H1 (cell line): Measurements from ENCODE around the gene FAM149A. TPM values are rescaled to one million over a fixed set of nuclear protein-coding genes. Genes with fewer than 3 reads are reported as not detected.
A peak's percentile ranks its signal among the peaks of the same experiment; 100 is the strongest.

Experiments used
- CTCF ChIA-PET: fragments of 300-600 bp; sonication (Branson Sonifier 250); formaldehyde crosslinking; loops from one replicate; lab custom pipeline; 2021; ENCODE audit not compliant: partially characterized antibody; lab: Charles Lee
- POLR2A ChIA-PET: fragments of 300-600 bp; sonication (Branson Sonifier 250); formaldehyde crosslinking; loops from one replicate; lab custom pipeline; 2021; ENCODE audit warnings: inconsistent platforms; ENCODE audit not compliant: partially characterized antibody; lab: Charles Lee
- DNase-seq, 2 experiments: peaks; one replicate each; pipeline versions ENCODE4 v3.0.0 to v3.0.0-alpha.2; 2010 to 2022; ENCODE audit warnings: low spot score in 2 of 2, low read depth in 1 of 2, mixed read lengths in 1 of 2
- FAIRE-seq: peaks from 2 replicates; lab custom pipeline; 2011; peaks lifted over from hg19 to GRCh38; lab: Jason Lieb, UNC
- H2AFZ ChIP-seq: 2 replicates; pipeline ENCODE4 v1.8.1; 2012; ENCODE audit warnings: low read length, inconsistent platforms
- H2AK5ac ChIP-seq: 2 replicates; pipeline ENCODE4 v1.6.1; 2013; ENCODE audit warnings: low read depth, low read length
- H2BK120ac ChIP-seq: replicated peaks from 2 replicates; pipeline ENCODE3; 2013; ENCODE audit warnings: low read depth, low read length, inconsistent platforms
- H2BK12ac ChIP-seq: 2 replicates; pipeline ENCODE4 v1.6.1; 2013; ENCODE audit warnings: low read depth, low read length
- H2BK15ac ChIP-seq: 2 replicates; pipeline ENCODE4 v1.6.1; 2013; ENCODE audit warnings: low read length
- H2BK20ac ChIP-seq: 2 replicates; pipeline ENCODE4 v1.6.1; 2013; ENCODE audit warnings: low read length
- H2BK5ac ChIP-seq: 2 replicates; pipeline ENCODE4 v1.6.1; 2013; ENCODE audit warnings: low read depth, low read length
- H3K14ac ChIP-seq: 2 replicates; pipeline ENCODE4 v1.6.1; 2013; ENCODE audit warnings: inconsistent platforms; ENCODE audit not compliant: insufficient read length
- H3K18ac ChIP-seq: 2 replicates; pipeline ENCODE4 v1.6.1; 2013; ENCODE audit warnings: low read length; ENCODE audit errors: extremely low read depth
- H3K23ac ChIP-seq: 2 replicates; pipeline ENCODE4 v1.6.1; 2013; ENCODE audit warnings: inconsistent platforms; ENCODE audit not compliant: insufficient read length
- H3K23me2 ChIP-seq: 2 replicates; pipeline ENCODE4 v1.6.1; 2013; ENCODE audit warnings: low read depth, low read length
- H3K27ac ChIP-seq: 2 replicates; pipeline ENCODE4 v1.6.1; 2011; ENCODE audit warnings: low read depth, low read length, inconsistent platforms
- H3K27me3 ChIP-seq, 4 experiments: replicated peaks in 1 of 4; 1 replicate in 1 of 4; 2 replicates in 3 of 4; pipeline versions ENCODE4 v1.6.1 to v1.8.1; 2011 to 2013; ENCODE audit warnings: low read length in 3 of 4, mild to moderate bottlenecking in 3 of 4, inconsistent platforms in 2 of 4, mixed read lengths in 2 of 4, moderate library complexity in 1 of 4; ENCODE audit not compliant: control insufficient read depth in 3 of 4, insufficient read depth in 3 of 4; ENCODE audit errors: extremely low read depth in 1 of 4
- H3K36me3 ChIP-seq, 4 experiments: 2 replicates each; pipeline versions ENCODE4 v1.6.1 to v1.8.1; 2011 to 2013; ENCODE audit warnings: mild to moderate bottlenecking in 4 of 4, low read length in 3 of 4, moderate library complexity in 2 of 4, control low read depth in 1 of 4, inconsistent platforms in 1 of 4; ENCODE audit not compliant: insufficient read depth in 4 of 4, control insufficient read depth in 2 of 4
- H3K4ac ChIP-seq: replicated peaks from 2 replicates; pipeline ENCODE3; 2013; ENCODE audit warnings: low read length, low read depth, mixed read lengths, inconsistent platforms; ENCODE audit not compliant: insufficient read length
- H3K4me1 ChIP-seq, 4 experiments: replicated peaks in 1 of 4; 1 replicate in 1 of 4; 2 replicates in 3 of 4; pipeline versions ENCODE4 v1.6.1 to v1.8.1; 2011 to 2013; ENCODE audit warnings: low read length in 3 of 4, inconsistent platforms in 2 of 4, mixed read lengths in 1 of 4; ENCODE audit not compliant: insufficient read depth in 4 of 4, control insufficient read depth in 3 of 4
- H3K4me2 ChIP-seq, 2 experiments: 2 replicates each; pipeline versions ENCODE4 v1.6.1 to v1.8.1; 2011 to 2013; ENCODE audit warnings: low read depth in 2 of 2, low read length in 2 of 2, control low read depth in 1 of 2, inconsistent platforms in 1 of 2, mild to moderate bottlenecking in 1 of 2; ENCODE audit not compliant: insufficient read depth in 1 of 2
- H3K4me3 ChIP-seq, 4 experiments: fragments of 200-600, 300-600 bp in 1 of 4; sonication (generic), shearing (Covaris generic), sonication (Bioruptor Twin) in 1 of 4; 2 replicates each; pipeline versions ENCODE4 v1.5.1 to v1.8.1; 2011 to 2016; ENCODE audit warnings: low read length in 4 of 4, low read depth in 3 of 4, control low read depth in 2 of 4, inconsistent platforms in 2 of 4, mild to moderate bottlenecking in 2 of 4, mixed read lengths in 1 of 4, moderate library complexity in 1 of 4; ENCODE audit not compliant: insufficient read depth in 2 of 4; ENCODE audit errors: extremely low read depth in 1 of 4
- H3K56ac ChIP-seq: replicated peaks from 2 replicates; pipeline ENCODE3; 2013; ENCODE audit warnings: low read depth, mild to moderate bottlenecking, mixed read lengths, low read length, inconsistent platforms; ENCODE audit not compliant: insufficient read length
- H3K79me1 ChIP-seq: 2 replicates; pipeline ENCODE4 v1.6.1; 2013; ENCODE audit warnings: low read depth, low read length, control low read depth
- H3K79me2 ChIP-seq, 2 experiments: 2 replicates each; pipeline versions ENCODE4 v1.6.1 to v1.8.1; 2012 to 2013; ENCODE audit warnings: low read length in 2 of 2, mild to moderate bottlenecking in 2 of 2, inconsistent platforms in 1 of 2; ENCODE audit not compliant: insufficient read depth in 2 of 2, control insufficient read depth in 1 of 2
- H3K9ac ChIP-seq, 4 experiments: replicated peaks in 1 of 4; 1 replicate in 1 of 4; 2 replicates in 3 of 4; pipeline versions ENCODE4 v1.6.1 to v1.8.1; 2011 to 2013; ENCODE audit warnings: low read depth in 3 of 4, low read length in 3 of 4, control low read depth in 2 of 4, mild to moderate bottlenecking in 2 of 4, moderate library complexity in 2 of 4, inconsistent platforms in 1 of 4; ENCODE audit errors: extremely low read depth in 1 of 4
- H3K9me3 ChIP-seq, 2 experiments: 2 replicates each; pipeline versions ENCODE4 v1.6.1 to v1.8.1; 2012 to 2013; ENCODE audit warnings: mild to moderate bottlenecking in 2 of 2, moderate library complexity in 2 of 2, control low read depth in 1 of 2, inconsistent platforms in 1 of 2, low read depth in 1 of 2, low read length in 1 of 2, mixed read lengths in 1 of 2; ENCODE audit not compliant: insufficient read depth in 2 of 2
- H4K20me1 ChIP-seq, 2 experiments: replicated peaks in 1 of 2; 2 replicates each; pipeline versions ENCODE3 to v1.8.1; 2011 to 2013; ENCODE audit warnings: inconsistent platforms in 2 of 2, low read length in 2 of 2, mild to moderate bottlenecking in 1 of 2; ENCODE audit not compliant: insufficient read depth in 2 of 2, control insufficient read depth in 1 of 2
- H4K5ac ChIP-seq: 2 replicates; pipeline ENCODE4 v1.6.1; 2013; ENCODE audit warnings: low read length, low read depth, mixed read lengths, inconsistent platforms; ENCODE audit not compliant: insufficient read length
- H4K8ac ChIP-seq: 2 replicates; pipeline ENCODE4 v1.8.0; 2013; ENCODE audit warnings: mild to moderate bottlenecking, moderate library complexity, low read length, inconsistent platforms; ENCODE audit not compliant: insufficient read depth; ENCODE audit errors: extremely low read depth
- H4K91ac ChIP-seq: replicated peaks from 2 replicates; pipeline ENCODE3; 2013; ENCODE audit warnings: low read length, mixed read lengths, inconsistent platforms; ENCODE audit not compliant: insufficient read length
- CBX5 ChIP-seq: fragments of 300-800, 300-1000 bp; sonication (generic); IDR thresholded peaks from 2 replicates; pipeline ENCODE4 v1.7.1; 2016; ENCODE audit warnings: antibody characterized with exemption, low read length, low read depth
- E2F6 ChIP-seq: IDR thresholded peaks from 2 replicates; pipeline ENCODE4 v1.6.1; 2012; ENCODE audit warnings: inconsistent platforms
- KDM4A ChIP-seq: IDR thresholded peaks from one replicate; pipeline ENCODE4 v1.7.1; 2012; ENCODE audit warnings: low read depth, mild to moderate bottlenecking, moderate library complexity, low read length, inconsistent platforms; ENCODE audit not compliant: severe bottlenecking
- SIN3A ChIP-seq, 2 experiments: IDR thresholded peaks in 1 of 2; conservative IDR thresholded peaks in 1 of 2; 2 replicates each; pipeline ENCODE4 v1.6.1; 2011 to 2012; ENCODE audit warnings: low read length in 2 of 2, improper control_type of control experiment in 1 of 2, low read depth in 1 of 2, mild to moderate bottlenecking in 1 of 2
- WGBS, 2 experiments: shearing (Covaris generic) in 1 of 2; methylation state at CpG; one replicate each; pipeline versions ENCODE4 v1.1.6 to v1.1.7; 2013 to 2015; ENCODE audit warnings: low lambda C conversion rate in 2 of 2, mixed read lengths in 2 of 2, inconsistent platforms in 1 of 2, low coverage in 1 of 2, missing lambda C conversion rate in 1 of 2; ENCODE audit not compliant: insufficient replicate concordance in 2 of 2, insufficient coverage in 1 of 2, insufficient read length in 1 of 2; ENCODE audit errors: extremely low coverage in 1 of 2, missing lambda C conversion rate in 1 of 2; 5-methylcytosine and 5-hydroxymethylcytosine counted together
- polyA plus RNA-seq, 7 experiments: library from polyadenylated mRNA; depleted of rRNA in 3 of 7; stranded (reverse) in 5 of 7; unstranded in 2 of 7; fragments of >200 nt in 5 of 7; fragments of 200-250 nt in 2 of 7; gene quantifications; 1 replicate in 5 of 7; 2 replicates in 1 of 7; 4 replicates in 1 of 7; pipeline versions ENCODE4 v1.2.1 to v1.2.3, GENCODE V29; 2011 to 2013; ENCODE audit warnings: missing spikeins in 2 of 7, mixed read lengths in 2 of 7
- total RNA-seq: library from RNA; stranded (reverse); fragmentation: NEBNext Ultra II Directional; extraction: Animal tissue kit (Norgen Biotek cat#: 25700); gene quantifications from 2 replicates; pipeline ENCODE4 v1.2.1, GENCODE V29; 2021
- TF ChIP-seq, protein P1 (sequence below): IDR thresholded peaks from 2 replicates; pipeline ENCODE4 v1.6.1; 2012; ENCODE audit warnings: inconsistent platforms

Gene FAM149A
- total and polyA plus RNA-seq, 2 of the 8 experiments (the other 6 are each of a cell fraction or from before 2014, with no cell fraction given) = 6.1 to 8.5 TPM

- peak overlapping the region; percentile 47 to 77 (median 66) for H3K4me3 ChIP-seq
- no peak overlapping the region for H3K23ac ChIP-seq
- no peak overlapping the region for H4K8ac ChIP-seq
- no peak overlapping the region for H2AK5ac ChIP-seq
- peak overlapping the region; percentile 21 for H2BK120ac ChIP-seq
- H3K9ac ChIP-seq = peak overlapping the region in 2 of 4 experiments; percentile 22 to 26; a peak in 2 of 7 replicates
- H3K79me1 ChIP-seq = no peaks in the 10 kb centered on the region
- no peaks in the 10 kb centered on the region for H3K79me2 ChIP-seq
- no peak overlapping the region for H3K56ac ChIP-seq
- H3K14ac ChIP-seq = no peak overlapping the region
- no peak overlapping the region for H3K27ac ChIP-seq
- peak overlapping the region; percentile 0; the same call in 1 of the 2 replicates for H2BK20ac ChIP-seq
- peaks cover 1 to 28% (median 22%) of the 10 kb centered on the region in 4 experiments for H3K27me3 ChIP-seq
- H2BK12ac ChIP-seq = peak overlapping the region; percentile 40; the same call in 1 of the 2 replicates
- peaks cover 0 to 2% of the 10 kb centered on the region in 2 experiments for H4K20me1 ChIP-seq
- H3K9me3 ChIP-seq = no peaks in the 10 kb centered on the region
- peaks cover 4 to 16% (median 8%) of the 10 kb centered on the region in 4 experiments; a peak in 5 of 7 replicates for H3K4me1 ChIP-seq
- H2BK5ac ChIP-seq = no peak overlapping the region; the same call in 1 of the 2 replicates
- peak in 1 of 2 experiments; percentile 82 for DNase-seq
- peak overlapping the region; percentile 72 to 75 for H3K4me2 ChIP-seq
- no peaks in the 10 kb centered on the region for H3K36me3 ChIP-seq
- peaks cover 6% of the 10 kb centered on the region for H3K23me2 ChIP-seq
- no peak for FAIRE-seq
- TF ChIP-seq, protein P1, sequence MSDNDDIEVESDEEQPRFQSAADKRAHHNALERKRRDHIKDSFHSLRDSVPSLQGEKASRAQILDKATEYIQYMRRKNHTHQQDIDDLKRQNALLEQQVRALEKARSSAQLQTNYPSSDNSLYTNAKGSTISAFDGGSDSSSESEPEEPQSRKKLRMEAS = peak; percentile 97
- peak; percentile 25 for TF ChIP-seq KDM4A
- peak in 1 of 2 experiments; percentile 17; a peak in 1 of 4 replicates for TF ChIP-seq SIN3A (conservative IDR thresholded peaks at IDR 0.05 in 1 of 2, IDR thresholded peaks at IDR 0.05 in 1 of 2; ENCODE audit: low read depth in 1 of 2, low read length in 2 of 2)
- peak; percentile 95 for TF ChIP-seq E2F6
- no peak for TF ChIP-seq CBX5
- H2BK15ac ChIP-seq = 0 out of 2 replicates have a peak overlapping the region, but pooled peaks have one; percentile 84
- CTCF ChIA-PET = interaction anchor here (0.9 to 1.3 kb wide), 3 partner anchors 11 to 49 kb away, joined by 3 to 6 read pairs (median 3); no protein-coding TSS in a partner anchor
- H2AFZ ChIP-seq = peak overlapping the region; percentile 18; the same call in 1 of the 2 replicates
- peak overlapping the region; percentile 18 for H4K5ac ChIP-seq
- H3K18ac ChIP-seq = peak overlapping the region; percentile 64; the same call in 1 of the 2 replicates
- H4K91ac ChIP-seq = peak overlapping the region; percentile 15
- H3K4ac ChIP-seq = no peak overlapping the region
- POLR2A ChIA-PET = interaction anchor here (1.1 kb wide), 1 partner anchor 17 kb away, joined by 3 read pairs; no protein-coding TSS in a partner anchor
- WGBS, 2 experiments = 11% methylated on average over 26 of the region's 72 CpGs; no CpG with 5 or more reads in 1 of the 2 experiments
Observed at GRCh38 chr4:186144198-186144945, 39.9 kb downstream of the FAM149A start.
